HG02642 (cell line): Measurements from ENCODE around the gene RNF38.
"Not testable (repeated sequence)": the region's sequence is repeated elsewhere in the genome, so short reads cannot be mapped to it uniquely, and the experiment has no call there.

Experiments used
- ATAC-seq: cut with Tn5 transposase; IDR thresholded peaks from one replicate; pipeline ENCODE4 v1.9.1; 2021; ENCODE audit warnings: mild to moderate bottlenecking; ENCODE audit not compliant: unreplicated experiment, poor library complexity

Gene RNF38

GRCh38 chr9:36298566-36298965 is 101.5 kb downstream of the RNF38 start:
- no peak for ATAC-seq

DNA sequence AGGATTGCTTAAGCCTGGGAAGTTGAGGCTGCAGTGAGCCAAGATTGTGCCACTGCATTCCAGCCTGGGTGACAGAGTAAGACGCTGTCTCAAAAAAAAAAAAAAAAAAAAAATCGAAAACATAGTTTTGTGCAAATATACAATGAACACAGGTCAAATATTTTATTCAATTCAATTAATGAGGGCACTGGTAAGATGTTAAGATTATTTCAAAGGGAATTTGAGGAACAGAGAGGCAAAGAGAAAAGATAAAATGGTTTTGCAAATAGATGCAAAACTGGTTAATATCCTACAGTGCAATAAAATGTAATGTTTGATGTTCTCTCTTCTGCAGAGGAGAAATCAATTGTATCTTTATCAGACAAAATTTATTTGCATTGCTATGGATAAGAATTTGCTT is 102.3 kb downstream of the RNF38 start:
- ATAC-seq = no peak

DNA sequence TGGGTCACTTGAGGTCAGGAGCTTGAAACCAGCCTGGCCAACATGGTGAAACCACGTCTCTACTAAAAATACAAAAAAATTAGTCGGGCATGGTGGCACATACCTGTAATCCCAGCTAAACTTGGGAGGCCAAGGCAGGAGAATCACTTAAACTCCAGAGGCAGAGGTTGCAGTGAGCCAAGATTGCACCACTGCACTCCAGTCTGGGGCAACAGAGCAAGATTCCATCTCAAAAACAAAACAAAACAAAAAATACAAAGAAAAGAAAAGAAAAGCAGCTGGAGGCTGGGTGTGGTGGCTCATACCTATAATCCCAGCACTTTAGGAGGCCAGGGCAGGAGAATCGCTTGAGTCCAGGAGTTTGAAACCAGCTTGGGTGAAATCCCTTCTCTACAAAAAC is 105.1 kb downstream of the RNF38 start:
- not testable (repeated sequence) for ATAC-seq

DNA sequence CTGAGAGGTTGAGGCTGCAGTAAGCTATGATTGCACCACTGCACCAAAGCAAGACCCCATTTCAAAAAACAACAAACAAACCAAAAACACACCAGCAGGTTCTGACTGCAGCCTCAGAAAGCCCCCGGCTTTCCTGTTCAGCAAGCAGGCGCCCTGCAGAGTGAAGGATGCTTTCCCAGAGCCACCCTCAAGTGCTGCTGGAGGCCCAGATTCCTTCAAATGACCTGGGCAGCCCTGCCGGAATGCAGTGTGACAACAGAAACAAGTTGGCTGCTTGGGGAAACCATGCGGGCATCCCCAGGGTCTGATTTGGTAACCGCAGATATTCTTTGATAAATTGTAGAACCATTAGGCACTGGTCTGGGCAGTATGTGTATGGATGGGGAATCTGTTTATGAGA is 106.2 kb downstream of the RNF38 start:
- no peak for ATAC-seq

GRCh38 chr9:36293171-36293570 is 106.9 kb downstream of the RNF38 start:
- no peak for ATAC-seq

DNA sequence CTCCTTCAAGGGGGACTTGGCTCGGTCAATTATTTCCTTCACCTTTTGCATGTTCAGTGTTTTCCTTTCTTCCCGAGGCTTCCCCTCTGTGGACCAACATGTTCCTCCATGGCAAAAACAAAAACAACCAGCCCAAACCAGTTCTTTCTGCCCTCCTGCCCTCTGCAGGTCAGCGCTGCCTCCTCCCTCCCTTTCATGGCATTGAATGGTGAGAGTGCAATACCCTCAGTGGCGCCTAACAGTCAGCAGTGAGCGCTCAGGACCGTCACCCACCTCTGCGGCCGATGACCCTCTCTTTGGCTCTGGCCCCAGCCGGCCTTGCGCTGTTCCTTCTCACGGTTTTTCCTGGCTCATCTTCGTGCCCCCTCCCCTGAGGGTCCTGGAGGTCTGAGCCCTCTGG is 107.4 kb downstream of the RNF38 start:
- ATAC-seq = no peak

- no peak for ATAC-seq
Observed at GRCh38 chr9:36290996-36291395, 109.1 kb downstream of the RNF38 start.

GRCh38 chr9:36289836-36290435 is 110.1 kb downstream of the RNF38 start:
- no peak for ATAC-seq

DNA sequence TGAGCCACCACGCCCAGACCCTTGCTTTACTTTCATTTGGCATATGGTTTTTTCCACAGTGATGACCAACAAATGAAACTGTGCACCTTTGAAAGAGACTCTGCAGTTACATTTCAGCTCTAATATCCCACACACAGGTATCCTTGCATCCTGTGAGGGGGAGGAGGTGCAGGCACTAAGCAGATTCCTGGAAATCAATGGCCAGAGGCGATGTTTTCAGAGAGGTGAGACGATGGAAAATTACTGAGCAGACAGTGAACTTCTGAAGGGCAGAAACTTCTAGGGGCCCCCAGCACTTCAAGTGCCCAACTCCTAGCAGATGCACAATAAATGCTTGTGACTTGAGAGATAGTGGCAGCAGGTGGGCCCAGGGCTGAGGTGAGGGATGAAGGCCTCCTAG is 112.0 kb downstream of the RNF38 start:
- ATAC-seq = no peak
